ENCODE results near the gene ARVCF.

ARVCF gene

DNA sequence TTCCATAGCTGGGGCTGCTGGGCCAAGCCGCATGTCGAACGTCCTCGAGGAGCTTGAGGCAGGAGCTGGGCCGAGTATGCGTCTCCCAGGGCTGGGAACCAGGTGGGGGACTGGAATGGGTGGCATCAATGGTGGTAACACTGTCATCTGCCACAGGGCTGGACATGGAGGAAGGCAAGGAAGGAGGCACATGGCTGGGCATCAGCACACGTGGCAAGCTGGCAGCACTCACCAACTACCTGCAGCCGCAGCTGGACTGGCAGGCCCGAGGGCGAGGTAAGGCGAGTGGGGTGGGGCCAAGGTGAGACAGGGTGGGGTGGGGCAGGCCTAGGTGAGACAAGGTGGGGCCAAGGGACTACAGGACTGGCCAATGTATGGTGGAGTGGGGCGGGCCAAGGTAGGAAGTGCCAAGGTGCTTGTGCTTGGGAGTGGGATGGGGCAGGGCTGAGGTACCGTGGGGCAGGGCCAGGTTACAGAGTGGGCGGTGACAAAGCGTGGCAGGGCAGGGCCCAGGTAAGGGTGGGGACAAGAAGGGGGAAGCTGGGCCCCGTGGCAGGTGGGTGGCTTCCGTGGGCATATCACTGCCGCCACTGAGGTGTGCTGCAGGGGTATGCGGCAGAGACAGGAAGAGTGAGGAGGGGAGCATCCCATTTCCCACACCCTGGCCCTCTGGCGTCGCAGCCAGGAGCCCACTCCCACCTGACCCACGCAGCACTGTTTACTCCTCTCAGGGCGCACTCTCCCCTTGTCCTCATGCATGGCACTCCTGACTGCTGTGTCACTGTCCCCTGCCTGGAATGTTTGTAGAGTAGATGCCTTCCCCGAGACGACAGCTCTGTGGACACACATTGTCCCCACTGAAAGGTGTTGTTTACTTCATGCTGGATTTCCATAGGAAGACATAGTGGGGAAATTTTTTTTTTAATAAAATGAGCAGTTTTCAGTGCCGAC is 36.0 kb upstream of the ARVCF start:
- no peak for DNase-seq

DNA sequence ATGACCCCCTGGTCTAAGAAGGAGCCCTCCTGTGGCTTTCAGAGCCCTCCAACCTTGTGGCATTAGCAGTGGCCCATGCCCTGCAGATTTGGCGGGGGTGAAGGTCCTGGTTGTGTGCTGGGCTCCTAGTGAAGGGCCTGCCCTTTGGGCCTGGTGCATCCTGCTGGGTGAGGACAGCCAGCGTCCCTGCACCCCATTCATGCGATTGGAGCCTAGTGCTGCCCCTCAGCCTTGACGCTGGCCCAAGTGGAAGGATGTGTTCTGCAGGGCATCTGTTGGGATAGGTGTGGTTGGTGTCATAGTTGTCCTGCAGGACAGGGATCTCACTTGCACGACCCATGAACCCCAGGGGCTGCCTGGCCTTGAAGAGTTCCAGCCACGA is 35.3 kb upstream of the ARVCF start:
- DNase-seq: no peak

DNA sequence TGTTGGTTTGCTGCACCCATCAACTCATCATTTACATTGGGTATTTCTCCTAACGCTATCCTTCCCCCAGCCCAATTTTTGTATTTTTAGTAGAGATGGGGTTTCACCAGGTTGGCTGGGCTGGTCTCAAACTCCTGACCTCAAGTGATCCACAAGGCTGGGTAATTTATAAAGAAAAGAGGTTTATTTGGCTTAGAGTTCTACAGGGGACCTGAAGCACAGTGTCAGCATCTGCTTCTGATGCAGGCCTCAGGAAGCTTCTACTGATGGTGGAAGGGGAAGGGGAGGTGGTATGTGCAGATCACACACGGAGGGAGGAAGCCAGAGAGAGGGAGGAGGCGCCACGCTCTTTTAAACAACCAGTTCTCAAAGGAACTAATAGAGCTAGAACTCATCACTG is 30.1 kb upstream of the ARVCF start:
- no peak for DNase-seq

DNA sequence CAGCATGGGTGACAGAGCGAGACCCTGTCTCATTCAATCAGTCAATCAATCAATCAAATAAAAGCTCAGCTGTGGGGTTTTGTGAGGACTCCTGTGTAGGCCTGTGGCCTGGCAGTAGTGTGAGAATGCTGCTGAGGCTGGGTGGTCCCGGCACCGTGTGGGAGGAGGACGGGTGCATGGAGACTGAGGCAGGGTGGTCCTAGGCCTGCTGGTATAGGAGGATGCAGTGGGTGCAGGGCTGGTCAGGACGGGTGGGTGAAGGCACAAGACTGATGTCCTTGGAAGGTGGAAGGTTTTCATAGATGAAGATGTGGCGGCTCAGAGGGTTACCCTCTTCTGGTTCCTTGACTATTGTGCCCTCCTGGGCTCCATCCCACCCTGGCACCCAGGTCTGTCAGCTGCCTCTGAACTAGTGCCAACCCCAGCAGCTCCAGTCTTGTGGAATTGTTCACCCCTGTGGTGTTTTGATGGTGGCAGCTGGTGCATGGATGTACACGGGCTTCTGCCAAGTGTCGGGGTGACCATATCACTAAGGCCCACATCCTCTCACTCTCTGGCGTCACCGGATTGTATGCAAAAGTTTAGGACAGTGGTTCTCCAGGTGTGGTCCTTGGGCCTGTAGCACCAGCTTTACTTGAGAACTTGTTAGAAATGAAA is 28.0 kb upstream of the ARVCF start:
- no peak for DNase-seq

DNA sequence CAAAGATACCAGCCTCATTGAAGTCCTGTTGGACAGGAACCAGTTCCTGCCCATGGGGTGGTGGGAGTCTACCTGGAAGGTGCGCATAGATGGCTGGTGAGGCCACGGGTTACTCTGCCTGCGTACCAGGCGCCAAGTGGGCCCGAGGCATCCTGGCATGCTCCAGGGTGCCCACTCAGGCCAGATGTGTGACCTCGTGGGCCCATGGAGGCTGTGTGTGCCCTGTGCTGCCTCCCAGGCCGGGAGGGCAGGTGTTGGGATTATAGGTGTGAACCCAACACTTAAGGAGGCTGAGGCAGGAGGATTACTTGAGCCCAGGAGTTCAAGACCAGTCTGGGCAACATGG is 27.3 kb upstream of the ARVCF start:
- no peak for DNase-seq

DNA sequence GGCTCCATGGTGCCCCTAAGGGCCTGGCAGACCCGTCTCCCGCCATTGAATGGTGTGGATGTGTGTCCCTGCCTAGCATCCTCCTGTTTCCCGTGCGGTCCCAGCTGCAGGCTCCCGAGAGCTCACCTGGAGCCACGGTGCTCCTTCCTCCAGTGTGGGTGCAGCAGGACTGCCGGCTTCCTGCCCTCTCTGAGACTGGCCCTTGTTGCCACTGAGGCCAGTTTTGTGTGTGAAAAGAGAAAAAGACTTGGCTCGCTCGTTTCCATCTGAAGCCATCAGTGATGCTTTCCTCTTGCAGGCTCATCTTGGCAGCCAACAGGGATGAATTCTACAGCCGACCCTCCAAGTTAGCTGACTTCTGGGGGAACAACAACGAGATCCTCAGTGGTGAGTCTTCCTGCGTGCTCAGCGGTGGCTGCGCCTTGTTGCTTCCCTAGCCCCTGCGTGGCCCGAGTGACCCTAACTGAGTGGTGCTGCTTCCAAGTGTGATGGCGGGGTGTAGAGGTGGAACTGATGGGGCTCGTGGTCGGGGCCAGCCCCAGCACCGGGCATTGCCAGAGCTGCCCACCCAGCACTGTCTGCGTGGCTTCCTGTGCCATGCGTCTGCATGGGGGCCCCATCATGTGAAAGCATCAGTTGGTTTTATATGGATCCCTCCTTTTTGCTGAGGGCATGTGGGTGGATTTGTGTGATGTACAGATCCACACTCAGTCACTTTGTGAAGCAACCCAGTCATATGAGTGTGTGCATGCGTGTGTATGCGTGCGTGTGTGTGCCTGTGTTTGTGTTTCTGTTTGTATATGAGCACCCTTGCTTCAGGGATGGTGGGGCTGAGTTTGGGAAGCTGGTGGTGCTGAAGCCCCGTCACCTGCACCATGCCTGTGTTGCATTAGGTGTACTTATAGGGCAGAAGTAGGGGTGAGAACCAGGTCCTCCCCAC is 26.7 kb upstream of the ARVCF start:
- no peak for DNase-seq

DNA sequence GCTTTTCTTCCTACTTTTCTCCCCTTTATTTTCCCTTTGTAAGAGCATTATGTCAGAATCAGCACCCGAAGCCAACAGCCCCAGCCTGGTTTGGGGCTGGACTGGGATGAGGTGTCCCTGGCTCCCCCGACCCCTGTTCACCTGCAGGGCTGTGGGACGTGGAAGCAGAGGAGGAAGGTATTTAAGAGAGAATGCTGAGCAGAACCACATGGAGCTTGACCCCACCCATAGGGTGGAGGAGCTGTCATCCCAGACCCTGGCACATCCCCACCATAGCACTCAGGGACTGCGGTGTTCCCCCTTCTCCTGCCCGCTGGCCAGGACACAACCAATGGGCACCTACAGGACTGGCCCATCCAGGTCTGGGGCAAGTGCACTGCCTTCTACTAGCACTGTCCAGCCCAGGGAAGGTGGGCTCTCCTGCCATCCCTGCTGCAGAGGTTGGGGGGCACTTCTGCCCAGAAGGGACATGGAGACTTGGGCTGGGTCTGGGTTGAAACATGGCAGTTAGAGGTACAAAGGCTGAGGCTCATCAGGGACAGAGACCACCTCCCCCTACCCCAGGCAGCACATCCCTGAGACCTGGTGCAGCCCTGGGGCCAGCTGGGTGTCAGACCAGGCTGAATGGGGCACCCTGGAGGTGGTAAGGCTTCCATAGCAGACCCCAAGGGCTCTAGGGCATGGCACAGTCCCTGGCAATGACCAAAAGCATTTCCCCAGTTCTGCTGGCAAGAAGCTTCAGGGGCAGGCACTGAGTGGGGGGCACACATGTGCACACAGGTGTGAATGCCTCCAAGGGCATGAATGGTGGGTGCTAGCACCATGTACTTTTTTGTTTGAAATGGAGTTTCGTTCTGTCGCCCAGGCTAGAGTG is 23.9 kb upstream of the ARVCF start:
- no peak for DNase-seq

DNA sequence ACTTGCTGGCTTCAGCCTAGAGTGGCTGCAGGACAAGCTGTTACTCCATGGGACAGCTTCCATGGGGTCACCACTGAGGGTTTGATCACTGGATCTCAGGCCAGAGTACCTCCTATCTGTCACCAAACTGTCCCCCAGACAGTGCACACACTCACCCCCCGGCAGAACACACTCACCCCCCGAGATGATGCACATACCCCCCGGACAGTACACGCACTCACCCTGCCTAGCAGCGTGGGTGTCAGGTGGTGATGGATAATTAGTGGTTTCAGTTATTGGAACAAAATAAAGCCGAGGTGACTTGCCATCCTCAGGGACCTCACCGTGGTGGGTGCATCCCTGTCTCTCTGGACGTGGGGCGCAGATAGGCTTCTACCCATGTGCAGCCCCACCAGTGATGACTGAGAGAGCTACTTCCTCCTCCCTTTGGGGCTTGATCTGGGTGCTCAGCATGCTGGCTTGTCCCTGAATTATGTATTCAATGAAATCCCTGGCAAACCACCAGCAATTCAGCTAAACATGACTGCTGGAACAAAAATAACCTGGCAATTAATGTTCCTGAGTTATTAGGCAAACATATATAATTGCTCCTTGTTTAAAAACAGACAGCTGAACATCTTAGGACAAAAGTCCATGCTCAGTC is 23.2 kb upstream of the ARVCF start:
- no peak for DNase-seq

DNA sequence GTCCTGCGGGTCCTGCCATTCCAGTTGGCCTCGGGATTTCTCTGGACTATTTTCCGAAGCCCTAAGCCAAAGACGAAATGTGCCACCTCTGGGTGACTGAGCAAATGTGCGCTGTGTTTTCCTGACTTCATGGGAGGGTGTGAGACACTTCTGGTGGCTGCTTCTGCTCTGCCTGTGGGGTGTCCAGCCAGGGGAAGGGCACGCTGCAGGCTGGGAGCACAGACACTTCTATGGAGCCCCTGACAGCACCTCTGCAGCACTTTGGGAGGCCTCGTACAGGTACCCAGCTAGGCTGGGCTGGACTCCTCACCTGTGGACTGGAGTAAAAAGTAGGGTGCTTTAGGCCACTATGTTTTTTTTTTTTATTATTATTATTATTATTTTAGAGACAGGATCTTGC is 22.0 kb upstream of the ARVCF start:
- DNase-seq: no peak

DNA sequence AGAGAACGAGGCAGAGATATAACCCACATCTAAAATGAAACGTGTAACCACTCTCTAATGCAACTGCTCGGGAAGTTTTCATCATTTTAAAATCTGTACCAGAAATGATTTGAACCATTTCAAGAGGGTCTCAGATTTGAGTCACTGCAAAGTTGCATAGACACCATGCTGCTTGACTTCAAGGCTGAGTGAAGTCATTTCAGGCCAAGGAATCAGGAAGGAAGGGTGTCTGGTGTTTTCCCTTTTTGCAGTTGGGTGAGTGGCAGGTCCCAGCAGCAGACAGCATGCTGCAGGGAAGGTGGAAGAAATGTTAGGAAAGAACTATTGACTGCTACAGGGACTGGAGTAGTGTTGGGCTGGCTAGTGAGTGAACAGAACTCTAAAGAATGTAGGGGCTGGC is 20.8 kb upstream of the ARVCF start:
- DNase-seq: no peak

DNA sequence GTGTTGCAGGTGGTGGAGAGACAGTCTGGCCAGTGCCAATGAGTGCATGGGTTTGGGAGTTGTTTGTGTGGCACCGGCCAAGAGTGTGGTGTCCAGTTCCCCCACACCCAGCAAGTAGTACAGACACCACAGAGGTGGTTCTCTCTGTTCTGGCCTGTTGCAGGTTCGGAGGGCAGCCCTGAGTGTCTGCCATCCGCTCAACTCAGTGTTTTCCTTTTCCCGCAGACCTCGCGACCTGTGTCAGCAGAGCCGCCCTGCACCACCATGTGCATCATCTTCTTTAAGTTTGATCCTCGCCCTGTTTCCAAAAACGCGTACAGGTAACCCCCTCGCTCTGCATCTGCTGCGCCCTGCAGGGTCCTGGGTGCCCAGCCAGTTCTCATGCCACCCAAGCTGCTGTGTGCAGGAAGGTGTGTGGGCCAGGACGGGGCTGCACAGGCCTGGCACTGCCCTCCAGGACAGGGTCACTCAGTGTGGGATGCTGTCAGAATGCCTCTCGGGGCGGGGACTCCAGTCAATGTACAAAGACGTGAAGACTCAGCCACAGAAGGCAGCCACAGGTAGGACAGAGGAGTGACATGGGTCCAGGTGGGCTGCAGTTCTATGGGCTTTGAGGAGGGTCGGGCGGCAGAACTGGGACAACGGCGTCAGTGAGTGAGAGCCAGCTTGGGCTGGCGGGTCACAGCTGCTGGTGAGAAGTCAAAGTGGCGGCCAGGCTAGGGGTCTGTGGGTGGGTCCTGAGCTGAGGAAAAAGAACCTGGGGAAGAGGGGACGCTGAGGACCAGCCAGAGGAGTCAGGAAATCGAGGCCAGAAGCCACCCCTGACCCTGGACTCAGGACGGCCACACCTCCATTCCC is 20.1 kb upstream of the ARVCF start:
- DNase-seq: no peak

DNA sequence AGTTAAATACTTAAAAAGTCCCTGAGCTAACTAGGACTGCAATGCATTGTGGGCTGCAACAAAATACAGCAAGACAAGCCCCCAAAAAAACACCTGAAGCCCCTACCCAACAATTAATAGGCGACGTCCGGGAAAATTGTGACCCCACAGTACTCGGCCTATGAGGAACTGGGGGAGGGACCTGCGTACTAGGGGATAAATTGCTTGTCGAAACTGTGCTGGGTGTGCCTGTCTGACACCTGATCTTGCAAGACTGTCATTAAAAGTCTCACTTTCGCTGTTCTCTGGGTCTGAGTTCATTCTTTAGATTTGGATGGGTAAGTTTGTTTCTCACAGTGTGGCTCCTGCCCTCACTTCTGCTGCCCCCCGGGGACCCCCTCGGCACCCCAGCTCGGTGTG is 19.5 kb upstream of the ARVCF start:
- DNase-seq: no peak

DNA sequence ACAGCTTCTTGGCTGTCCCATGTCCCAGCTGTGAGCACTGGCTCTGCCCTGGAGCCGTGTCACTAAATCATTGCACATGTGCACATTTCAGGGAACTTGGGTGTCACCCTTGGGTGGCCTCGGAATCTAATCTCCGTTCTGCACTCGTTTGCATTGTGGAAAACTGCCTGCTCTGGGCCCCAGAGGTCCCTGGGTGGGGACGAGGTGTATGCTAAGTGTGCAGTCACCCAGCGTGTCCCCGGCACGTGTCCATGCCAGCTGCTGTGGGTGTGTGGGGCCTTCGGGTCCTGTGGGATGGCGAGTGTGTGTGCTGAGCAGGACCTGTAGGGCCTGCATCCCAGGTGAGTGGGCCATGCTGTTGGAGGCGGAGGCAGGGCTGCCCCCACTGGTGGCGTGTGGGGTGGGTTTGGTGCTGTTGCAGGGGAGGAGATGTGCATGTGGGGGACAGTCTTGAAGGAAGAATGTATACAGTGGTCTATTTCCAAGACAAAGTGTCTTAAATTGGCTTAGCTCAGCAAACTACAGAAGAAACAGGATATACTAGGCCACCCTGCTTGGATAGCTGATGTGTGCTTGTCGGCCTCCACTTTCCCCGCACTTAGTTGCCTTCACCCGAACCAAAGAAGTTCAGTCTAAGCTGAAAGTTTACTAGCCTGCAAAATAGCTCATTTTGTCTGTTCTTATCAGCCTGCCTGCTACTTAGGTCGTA is 18.9 kb upstream of the ARVCF start:
- DNase-seq: peak; percentile 54

DNA sequence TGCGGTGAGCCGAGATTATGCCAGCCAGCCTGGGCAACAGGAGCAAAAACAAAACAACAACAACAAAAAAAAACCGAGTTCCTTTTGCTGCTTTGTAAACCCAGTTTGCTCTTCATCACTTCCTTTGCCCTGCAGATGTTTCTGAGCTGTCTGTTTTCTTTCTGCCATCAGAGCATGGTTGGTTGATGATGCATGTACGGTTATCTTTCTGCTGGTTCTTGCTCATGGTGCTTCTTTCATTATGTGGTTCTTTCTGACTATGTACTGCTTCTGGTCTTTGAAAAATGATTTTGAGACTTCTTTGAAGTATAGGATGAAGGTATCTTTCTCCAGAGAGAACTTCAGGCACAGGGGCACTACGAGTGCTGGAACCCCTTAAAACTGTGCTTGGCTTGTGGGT is 17.5 kb upstream of the ARVCF start:
- no peak for DNase-seq

DNA sequence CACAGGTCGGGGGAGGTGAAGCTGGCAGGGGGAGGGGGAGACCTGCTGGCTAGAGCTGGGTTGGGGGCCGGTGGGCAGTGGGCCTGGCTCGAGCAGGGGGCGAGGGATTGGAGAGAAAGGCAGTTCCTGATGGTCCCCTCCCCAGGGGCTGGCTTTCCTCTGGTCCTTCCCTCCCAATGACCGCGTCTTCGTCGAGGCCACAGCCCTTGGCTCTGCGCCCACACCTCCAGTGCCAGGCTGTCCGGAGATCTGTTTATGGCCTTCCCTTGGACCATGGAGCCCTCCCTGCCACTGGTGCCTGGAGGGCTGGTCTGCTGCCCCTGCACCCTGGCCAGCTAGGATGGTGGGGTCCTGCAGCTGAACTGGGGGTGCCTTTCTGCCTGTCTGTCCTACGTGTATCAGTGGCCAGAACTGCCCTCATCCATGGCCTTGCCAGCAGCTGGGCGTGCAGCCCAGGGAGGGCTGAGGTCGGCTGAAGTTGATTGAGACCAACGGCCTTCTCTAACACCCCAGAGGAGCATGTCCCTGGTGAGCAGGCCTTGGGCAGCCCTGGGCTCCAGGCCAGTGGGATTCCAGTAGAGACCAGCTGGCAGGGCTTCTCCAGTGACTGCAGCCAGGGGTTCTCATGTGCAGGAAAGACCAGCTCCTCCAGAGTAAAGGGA is 16.6 kb upstream of the ARVCF start:
- no peak for DNase-seq

DNA sequence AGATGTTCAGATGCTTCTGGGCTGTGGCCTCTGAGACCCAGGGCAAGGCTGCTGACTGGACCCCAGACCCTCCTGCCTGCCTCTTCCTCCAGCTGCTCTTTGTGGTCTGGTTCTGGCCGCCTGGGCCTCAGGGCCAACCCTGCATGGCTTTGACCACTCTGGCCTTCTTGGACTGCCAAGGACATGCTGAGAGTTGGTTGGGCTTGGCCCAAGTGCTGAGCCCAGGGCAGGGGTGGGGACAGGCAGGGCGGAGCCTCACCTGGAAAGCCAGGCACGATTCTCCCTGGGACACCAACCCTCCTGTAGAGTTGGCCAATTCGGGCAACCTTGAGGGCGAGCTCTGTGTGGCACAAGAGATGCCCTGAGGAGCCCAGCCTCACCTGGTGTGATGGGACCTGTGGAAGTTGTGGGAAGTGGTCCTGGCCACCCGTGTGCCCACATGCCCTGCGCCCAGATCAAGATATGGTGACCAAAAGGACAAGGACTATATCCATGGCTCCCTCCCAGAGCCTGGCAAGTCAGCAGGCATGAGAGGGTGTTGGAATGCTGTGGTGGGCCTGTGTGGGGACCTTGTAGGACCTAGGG is 15.9 kb upstream of the ARVCF start:
- DNase-seq: no peak

DNA sequence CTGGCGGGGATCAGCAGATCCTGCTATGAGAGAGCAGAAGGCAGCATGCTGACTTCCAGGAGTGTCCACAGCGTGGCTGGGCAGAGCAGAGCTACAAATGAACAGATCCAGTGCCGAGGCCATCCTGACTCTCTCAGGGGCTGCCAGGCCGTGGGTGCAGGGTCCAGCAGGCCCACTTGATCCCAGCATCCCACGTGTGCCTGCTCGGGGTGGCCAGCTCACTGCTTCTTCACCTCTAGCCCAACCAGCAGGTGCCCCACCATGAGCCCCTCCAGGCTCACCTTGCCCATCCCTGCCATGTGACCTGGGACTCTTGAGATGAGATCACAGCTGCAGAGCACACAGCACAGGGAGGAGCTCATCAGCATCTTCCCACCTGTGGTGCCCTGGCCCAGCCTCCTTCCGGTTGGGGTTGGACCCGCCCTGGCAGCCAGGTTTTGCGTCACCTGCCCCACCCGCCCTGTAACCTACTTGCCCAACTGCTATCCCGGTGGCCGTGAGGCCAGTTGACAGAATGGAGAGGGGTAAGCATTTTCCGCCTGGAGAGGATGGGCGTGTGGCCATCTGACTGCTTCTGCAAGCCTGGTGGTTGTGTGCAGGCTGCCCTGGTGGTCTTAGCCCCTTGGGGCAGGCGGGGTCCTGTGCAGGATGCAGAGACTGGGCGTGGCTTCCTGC is 15.2 kb upstream of the ARVCF start:
- no peak for DNase-seq

DNA sequence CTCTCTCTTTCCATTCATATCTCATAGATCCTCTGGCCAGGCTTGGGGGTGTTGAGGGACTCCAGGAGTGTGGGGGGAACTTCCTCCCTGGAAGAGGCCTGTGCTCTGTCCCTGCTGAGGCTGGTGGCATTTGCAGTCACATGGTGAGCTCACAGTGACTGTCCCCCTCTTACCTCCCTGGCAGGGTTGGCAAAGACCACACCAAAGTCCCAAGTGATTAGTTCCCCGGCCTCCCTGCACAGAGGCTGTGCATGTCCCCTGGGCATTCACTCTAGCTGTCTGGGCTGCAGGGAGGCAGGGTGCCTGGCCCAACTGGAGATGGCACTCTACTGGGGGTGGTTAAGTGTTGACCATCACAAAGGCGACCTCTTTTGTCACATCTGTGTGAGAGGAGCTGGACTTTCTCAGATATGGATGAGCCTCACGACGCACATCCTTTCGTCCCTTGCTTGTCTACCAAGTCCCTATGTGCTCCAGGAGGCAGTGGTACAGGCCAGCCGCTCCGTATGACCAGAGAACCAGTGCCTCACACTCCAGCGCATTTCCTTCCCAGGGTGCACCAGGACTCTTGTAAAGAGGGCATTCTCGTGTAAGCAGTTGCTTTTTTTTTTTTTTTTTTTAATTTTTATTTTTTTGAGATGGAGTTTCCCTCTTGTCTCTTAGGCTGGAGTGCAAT is 13.1 kb upstream of the ARVCF start:
- no peak for DNase-seq
